ENCODE data around the gene USP53.
"Not testable (repeated sequence)": the region's sequence is repeated elsewhere in the genome, so short reads cannot be mapped to it uniquely, and the experiment has no call there.

The USP53 gene

GRCh38 chr4:119212234-119212963 is at the start of gene USP53:
Gene USP53 (plus strand): TSS chr4:119212713. CDS start chr4:119239760, 27,047 bp downstream.
- peak; percentile 98 for DNase-seq

GRCh38 chr4:119165767-119166166 is 46.7 kb upstream of the USP53 start:
- no peak for DNase-seq

- no peak for DNase-seq
Observed at GRCh38 chr4:119170195-119170594, 42.3 kb upstream of the USP53 start.

DNA sequence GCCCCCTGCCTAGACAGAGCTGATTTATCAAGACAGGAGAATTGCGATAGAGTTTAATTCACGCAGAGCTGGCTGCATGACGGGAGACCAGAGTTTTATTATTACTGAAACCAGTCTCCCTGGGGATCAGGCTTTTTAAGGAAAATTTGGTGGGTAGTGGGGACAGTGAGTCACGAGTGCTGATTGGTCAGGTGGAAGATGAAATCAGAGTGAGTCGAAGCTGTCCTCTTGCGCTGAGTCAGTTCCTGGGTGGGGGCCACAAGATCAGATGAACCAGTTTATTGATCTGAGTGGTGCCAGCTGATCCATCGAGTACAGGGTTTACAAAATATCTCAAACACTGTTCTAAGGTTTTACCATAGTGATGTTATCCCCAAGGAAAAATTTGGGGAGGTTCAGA is 40.3 kb upstream of the USP53 start:
- no peak for DNase-seq

DNA sequence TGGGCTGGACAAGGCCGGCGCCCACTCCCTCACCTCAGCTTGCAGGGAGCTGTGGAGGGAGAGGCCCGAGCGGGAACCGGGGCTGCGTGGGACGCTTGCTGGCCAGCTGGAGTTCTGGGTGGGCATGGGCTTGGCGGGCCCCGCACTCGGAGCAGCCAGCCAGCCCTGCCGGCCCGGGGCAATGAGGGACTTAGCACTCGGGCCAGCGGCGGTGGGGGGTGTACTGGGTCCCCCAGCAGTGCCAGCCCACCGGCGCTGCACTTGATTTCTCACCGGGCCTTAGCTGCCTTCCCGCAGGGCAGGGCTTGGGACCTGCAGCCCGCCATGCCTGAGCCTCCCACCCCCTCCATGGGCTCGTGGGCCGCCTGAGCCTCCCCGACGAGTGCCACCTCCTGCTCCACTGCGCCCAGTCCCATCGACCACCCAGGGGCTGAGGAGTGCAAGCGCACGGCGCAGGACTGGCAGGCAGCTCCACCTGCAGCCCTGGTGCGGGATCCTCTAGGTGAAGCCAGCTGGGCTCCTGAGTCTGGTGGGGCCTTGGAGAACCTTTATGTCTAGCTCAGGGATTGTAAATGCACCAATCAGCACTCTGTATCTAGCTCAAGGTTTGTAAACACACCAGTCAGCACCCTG is 38.7 kb upstream of the USP53 start:
- DNase-seq, result not testable (repeated sequence)

- DNase-seq, result no peak
Observed at GRCh38 chr4:119179011-119179410, 33.5 kb upstream of the USP53 start.

DNA sequence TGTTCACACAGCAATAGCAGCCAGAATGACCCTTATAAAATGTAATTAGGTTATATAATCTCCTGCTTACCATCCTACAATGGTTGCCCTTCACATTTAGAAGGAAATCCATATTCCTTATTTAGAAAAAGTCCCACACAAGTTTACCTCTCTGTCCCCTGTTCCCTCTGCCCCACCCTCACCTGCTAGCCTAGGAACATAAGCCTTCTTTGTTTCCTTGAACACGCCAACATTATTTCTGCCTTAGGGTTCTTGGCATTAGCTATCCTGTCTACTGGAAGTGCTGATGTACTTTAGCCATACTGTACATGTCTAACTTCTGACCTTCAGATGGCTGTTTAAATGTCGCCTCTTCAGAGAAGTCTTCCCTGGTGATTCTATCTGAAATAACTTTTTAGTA is 28.4 kb upstream of the USP53 start:
- no peak for DNase-seq

- DNase-seq, result no peak
Observed at GRCh38 chr4:119189638-119190037, 22.9 kb upstream of the USP53 start.

GRCh38 chr4:119190354-119190753 is 22.2 kb upstream of the USP53 start:
- DNase-seq, result no peak

DNA sequence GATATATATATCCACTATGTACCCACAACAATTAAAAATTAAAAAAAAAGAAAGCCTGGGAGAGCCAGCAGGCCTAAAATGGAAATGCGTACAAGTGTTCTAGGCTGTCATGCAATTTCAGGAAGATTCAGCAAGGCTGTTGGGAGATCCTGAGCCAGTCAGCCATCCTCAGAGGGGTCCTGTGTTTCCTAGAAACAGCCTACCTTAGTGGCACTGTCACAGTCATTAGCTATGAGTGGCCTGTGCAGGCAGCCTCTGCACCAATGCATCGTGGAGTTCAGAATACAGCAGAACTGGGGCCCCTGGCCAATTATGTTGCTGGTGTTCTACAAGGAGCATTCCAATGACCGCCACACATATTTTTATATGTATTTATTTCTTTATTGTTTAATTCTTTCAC is 21.0 kb upstream of the USP53 start:
- DNase-seq, result no peak

DNA sequence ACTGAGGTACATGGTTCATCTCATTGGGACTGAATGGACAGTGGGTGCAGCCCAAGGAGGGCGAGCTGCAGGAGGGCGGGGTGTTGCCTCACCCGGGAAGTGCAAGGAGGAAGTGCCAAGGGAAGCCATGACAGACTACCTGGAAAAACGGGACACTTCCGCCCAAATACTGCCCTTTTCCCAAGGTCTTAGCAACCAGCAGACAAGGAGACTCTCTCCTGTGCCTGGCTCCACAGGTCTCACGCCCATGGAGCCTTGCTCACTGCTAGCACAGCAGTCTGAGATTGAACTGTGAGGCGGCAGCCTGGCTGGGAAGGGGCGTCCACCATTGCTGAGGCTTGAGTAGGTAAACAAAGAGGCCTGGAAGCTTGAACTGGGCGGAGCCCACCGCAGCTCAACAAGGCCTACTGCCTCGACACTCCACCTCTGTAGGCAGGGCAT is 14.7 kb upstream of the USP53 start:
- DNase-seq, result no peak

DNA sequence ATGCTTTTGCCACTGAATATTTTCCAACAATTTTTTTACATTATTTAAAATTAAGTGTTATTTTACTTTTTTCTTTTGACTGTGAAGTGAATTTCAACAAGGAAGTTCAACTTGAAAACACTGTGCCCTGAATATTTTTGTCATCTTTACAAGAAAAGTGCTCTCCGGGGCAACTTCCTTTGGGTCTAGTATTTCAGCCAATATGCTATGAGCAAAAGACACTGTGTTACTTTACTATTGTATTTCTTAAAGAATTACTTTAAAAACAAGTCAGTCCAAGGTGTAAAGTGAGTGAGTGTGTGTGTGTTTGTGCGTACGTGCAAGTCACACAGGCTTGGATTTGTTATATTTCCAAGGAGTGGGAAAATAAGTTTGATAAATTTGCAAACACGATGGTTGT is 7.6 kb upstream of the USP53 start:
- DNase-seq, result no peak

DNA sequence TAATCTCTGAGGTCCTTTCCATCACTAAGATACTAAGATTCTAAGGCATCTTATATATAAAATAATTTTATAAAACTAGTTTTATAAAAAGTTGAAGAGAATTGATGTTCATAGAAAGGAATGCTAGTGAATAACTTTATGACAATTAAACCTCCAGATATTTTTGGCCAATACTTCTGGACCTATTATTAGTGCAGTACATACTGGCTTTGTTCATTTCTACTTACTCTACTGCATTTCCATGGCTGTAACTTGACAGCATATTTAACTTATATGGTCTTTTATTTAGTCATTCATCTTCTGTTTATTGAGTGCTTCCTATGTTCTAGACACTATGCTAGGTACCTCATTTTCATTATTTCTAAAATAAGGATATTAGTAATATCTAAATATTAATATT is 6.8 kb upstream of the USP53 start:
- DNase-seq, result no peak

DNA sequence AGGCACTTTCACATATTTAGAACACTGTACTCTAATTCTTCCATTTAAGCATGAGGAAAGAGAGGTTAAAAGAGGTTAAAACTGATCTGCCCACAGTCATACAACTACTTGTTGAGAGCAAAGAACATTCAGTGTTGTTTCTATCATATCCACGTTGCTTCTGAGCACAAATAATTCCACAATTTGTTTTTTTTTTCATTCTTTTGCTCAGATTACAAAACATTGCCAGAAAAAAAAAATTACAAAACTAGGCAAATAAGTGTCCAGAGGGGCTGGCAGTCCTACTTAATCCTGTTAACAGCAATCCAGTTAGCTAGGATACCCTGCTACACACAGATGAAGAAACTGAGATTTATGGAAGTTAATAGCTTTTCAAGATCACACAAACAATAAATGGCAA is 6.3 kb upstream of the USP53 start:
- DNase-seq, result no peak

DNA sequence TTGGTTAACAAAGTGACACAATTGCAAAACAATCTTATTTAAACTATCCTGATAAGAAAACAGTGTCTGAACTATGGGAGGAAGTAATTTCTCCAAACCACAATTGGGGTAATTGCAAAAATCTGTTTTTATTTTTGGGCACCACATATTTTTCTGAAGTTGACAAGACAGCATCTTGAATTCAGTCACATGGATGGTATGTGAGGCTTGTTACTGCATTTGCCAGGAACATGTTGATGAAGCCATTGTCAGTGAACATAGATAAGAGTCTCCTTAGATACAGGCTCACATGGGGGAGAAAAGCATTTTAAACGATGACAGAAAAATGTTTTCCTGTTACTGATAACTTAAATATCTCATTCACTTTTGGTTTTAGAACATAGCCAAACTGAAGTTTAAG is 5.5 kb upstream of the USP53 start:
- no peak for DNase-seq

DNA sequence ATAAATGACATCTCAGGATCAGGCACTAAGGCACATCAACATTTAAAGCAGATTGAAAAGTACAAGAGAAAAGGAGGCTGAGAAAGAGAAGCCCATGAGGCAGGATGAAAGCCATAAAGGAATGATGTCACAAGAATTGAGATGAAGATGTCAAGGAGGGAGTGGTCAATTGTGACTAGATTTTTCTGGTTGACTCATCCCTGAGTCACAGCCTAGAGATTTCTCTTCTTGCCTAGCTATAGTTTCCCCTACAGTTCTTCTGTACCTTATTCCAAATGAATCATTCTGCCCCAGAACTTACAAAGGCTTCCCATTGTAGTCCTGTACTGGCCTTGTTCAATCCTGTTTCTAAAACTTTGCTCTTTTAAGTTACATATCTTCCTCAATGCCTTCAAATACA is 3.4 kb upstream of the USP53 start:
- no peak for DNase-seq

GRCh38 chr4:119209586-119209985 is 2.9 kb upstream of the USP53 start:
- DNase-seq, result no peak

DNA sequence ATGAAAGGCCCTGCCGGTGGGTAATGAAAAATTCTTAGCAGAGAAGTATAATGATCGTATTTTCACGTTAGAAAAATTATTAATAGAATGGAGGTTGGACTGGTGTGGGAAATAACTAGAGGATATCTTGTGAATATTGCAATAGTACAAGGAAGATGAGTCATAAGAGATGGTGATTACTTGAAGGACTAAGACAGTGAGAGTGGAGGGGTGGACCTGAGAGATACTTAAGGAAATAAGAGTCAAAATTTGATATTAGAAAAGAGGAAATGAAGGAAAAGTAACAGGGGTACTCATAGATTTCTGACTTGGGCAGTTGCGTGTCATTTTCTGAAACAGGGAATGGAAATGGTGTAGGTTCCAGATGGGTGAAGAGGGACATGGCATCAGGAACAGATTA is 1.7 kb upstream of the USP53 start:
- DNase-seq, result no peak

GRCh38 chr4:119211867-119212233 is 663 bp upstream of the USP53 start:
- no peak for DNase-seq

DNA sequence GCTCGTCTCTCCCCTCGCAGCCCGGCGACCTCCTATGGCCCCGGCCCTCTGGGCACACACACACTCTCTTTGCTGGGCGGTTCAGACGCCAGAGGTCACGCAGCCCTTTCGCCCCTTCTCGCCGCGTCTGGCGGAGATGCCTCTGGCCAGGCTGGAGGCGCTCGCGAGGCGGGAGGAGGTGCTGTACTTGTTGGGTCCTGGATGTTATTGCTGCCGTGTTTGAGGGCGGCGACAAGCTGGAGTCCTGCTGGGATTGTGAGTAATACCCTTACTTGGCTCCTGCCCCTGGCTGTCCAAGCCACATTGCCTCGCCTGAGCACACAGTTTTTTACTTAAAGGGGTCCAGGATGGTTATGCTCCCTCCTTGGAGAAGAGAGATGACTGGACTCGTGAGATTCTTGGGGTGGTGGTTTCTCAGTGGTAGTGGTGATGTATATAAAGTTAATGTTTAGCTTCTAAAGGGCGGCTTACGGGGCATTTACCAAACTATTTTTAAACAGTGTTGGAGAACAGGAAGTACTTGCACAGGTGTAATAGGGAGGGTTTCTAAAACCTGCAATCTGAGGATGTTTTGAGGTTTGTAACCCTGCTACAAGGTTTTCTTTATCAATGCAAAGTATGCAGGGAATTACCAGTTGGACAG is 572 bp downstream of the USP53 start:
- peak; percentile 57 for DNase-seq

- DNase-seq, result no peak
Observed at GRCh38 chr4:119218093-119218492, 5.6 kb downstream of the USP53 start.

- DNase-seq, result no peak
Observed at GRCh38 chr4:119221412-119221811, 8.9 kb downstream of the USP53 start.

DNA sequence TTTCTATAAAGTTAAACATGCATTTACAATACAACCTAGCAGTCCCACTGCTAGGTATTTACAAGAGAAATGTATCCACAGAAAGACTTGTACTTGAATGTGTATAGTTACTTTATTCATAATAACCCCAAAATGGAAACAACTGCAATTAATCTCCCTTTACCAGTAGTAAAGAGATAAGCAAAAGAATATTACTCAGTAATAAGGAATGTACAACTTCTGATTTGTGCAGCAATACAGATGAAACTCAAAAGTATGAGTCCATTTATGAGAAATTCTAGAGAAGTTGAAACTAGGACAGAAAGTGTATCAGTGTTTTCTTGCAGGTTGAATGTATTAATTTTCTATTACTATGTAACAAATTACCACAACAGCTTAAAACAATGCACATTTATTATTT is 15.2 kb downstream of the USP53 start:
- DNase-seq, result no peak

DNA sequence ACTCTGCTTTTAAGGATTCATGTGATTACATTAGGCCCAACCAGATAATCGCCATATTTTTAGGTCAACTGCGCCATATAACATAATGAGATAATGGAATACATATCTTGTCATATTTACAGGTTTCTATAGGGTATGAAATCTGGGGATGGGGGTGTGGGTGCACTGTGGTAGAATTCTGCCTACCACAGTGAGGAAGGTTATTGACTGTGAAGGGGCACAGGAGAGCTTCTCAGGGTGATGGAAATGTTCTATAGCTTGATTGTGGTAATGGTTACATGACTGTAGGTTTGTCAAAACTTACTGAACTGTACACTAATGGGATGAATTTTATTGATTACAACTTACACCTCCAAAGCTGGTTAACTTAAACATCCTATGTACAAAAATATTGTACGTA is 15.9 kb downstream of the USP53 start:
- DNase-seq, result no peak
